ENCODE measurements around the gene LUZP1. TPM values are rescaled to one million over a fixed set of nuclear protein-coding genes. Genes with fewer than 3 reads are reported as not detected.

The LUZP1 gene
- total RNA-seq, 4 donors from 2014 or later: 20.8 to 25.7 (median 22.9) TPM

- Histone ChIP-seq H3K36me3 (no peaks in the 10 kb centered on the region), H3K27me3 (no peaks in the 10 kb centered on the region), H3K27ac (no peak overlapping the region), H3K9me3 (no peaks in the 10 kb centered on the region), H3K4me3 (no peak overlapping the region), H3K4me1 (peaks cover 37% of the 10 kb centered on the region)
- TF ChIP-seq EP300 (IDR thresholded peaks at IDR 0.05) (no peak), POLR2AphosphoS5 (IDR thresholded peaks at IDR 0.05) (no peak), CTCF (IDR thresholded peaks at IDR 0.05) (no peak), POLR2A (IDR thresholded peaks at IDR 0.05) (no peak)
- DNase-seq (ENCODE audit: low spot score in 2 of 2): no peak
- WGBS: 39% methylated on average over 1 of the region's 1 CpG
These were observed 5.9 kb upstream of the LUZP1 start for GRCh38 chr1:23174426-23175110.

DNA sequence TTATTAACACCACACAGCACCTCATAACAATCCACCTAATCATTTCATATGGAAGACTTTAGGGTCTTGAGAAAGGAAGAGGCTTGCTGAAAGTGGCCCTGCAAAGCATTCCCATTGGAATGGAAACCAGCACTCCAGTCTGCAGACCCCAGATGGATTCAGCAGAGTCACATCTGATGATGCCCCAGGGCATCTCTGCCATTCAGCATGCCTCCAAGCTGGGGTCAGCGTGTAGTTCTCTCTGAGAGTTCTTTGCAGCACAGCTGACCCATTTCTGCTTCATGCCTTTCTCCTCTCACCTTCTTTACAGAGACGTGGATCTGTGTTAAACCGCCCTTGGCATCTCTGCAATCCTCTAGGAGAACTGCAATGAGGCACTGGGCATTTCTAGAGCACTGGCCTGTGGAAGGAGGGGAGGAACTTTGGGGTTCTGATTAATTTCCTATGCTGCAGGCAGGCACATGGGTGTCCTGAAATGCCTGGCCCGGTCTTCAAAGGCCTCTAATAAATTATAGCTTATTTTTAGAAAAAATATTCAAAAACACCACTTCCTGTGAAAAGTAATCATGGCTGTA lies 2.6 kb upstream of the LUZP1 start:
- no peak for TF ChIP-seq POLR2AphosphoS5 (IDR thresholded peaks at IDR 0.05)
- TF ChIP-seq EP300 (IDR thresholded peaks at IDR 0.05): no peak
- TF ChIP-seq CTCF (IDR thresholded peaks at IDR 0.05): no peak
- TF ChIP-seq POLR2A (IDR thresholded peaks at IDR 0.05): no peak
- WGBS: 43% methylated on average over 4 of the region's 4 CpGs
- no peak overlapping the region for H3K27ac ChIP-seq

DNA sequence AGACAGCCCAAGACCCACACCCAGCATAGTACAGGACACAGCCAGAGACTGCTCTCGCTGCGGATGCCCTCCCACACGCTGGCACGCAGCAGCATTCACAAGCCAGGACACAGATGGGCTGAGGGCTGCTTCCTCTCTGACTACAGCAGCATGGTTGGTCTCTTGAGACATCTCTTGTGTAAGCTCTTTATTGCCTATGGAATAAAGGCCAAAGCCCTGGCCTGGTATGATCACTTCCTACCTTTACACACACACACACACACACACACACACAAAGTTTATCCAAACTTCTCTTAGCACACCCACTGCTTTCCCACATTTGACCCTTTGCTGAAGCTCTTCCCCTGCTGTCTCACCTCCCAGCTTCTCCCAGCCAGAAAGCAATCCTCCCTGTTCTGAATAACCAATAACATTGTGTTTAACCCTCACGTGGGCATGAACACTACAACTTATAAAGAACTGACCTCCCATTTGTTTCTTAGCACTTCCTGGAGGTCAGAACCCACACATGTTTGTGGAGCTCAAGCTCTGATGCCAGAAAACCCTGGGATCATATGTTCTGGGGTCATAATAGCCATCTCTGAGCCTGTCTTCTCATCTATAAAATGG lies 1.2 kb upstream of the LUZP1 start:
- peak overlapping the region; percentile 73 for H3K4me3 ChIP-seq
- peak; percentile 83 to 91 for DNase-seq (ENCODE audit: low spot score in 2 of 2)

More for the DNA sequence above, 2.6 kb upstream of the LUZP1 start:
- no peaks in the 10 kb centered on the region for H3K27me3 ChIP-seq
- DNase-seq (ENCODE audit: low spot score in 2 of 2): no peak
- no peak overlapping the region for H3K4me3 ChIP-seq
- H3K36me3 ChIP-seq: no peaks in the 10 kb centered on the region
- H3K4me1 ChIP-seq: peaks cover 33% of the 10 kb centered on the region
- H3K9me3 ChIP-seq: no peaks in the 10 kb centered on the region

DNA sequence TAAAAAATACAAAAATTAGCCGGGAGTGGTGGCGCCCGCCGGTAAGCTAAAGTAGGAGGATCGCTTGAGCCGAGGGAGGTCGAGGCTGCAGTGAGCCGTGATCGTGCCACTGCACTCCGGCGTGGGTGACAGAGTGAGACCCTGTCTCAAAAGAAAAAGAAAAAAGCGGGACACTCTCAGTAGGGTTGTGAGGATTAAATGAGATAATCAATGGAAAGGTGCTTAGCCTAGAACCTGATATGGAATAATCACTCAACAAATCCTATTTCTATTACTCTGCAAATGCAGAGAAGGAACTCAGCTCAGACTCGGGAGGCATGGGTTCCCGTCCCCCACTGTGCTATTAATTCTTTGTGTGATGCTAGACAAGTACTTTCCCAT lies 529 bp upstream of the LUZP1 start:
- H3K36me3 ChIP-seq: no peaks in the 10 kb centered on the region
- no peaks in the 10 kb centered on the region for H3K27me3 ChIP-seq
- H3K4me1 ChIP-seq: peaks cover 42% of the 10 kb centered on the region
- no peaks in the 10 kb centered on the region for H3K9me3 ChIP-seq
- H3K27ac ChIP-seq: peak overlapping the region; percentile 95
- no peak for TF ChIP-seq POLR2A (IDR thresholded peaks at IDR 0.05)
- no peak for TF ChIP-seq EP300 (IDR thresholded peaks at IDR 0.05)
- WGBS: 37% methylated on average over 14 of the region's 14 CpGs
- DNase-seq (ENCODE audit: low spot score in 2 of 2): no peak
- H3K4me3 ChIP-seq: peak overlapping the region; percentile 73

More for the DNA sequence above, 1.2 kb upstream of the LUZP1 start:
- Histone ChIP-seq H3K36me3 (no peaks in the 10 kb centered on the region), H3K27ac (peak overlapping the region; percentile 95), H3K27me3 (no peaks in the 10 kb centered on the region), H3K9me3 (no peaks in the 10 kb centered on the region), H3K4me1 (peaks cover 42% of the 10 kb centered on the region)
- WGBS: 2% methylated on average over 5 of the region's 5 CpGs
- TF ChIP-seq EP300 (IDR thresholded peaks at IDR 0.05): no peak
- peak in 2 of 3 donors; percentile 83 to 89 for TF ChIP-seq POLR2AphosphoS5 (IDR thresholded peaks at IDR 0.05)

- Histone ChIP-seq H3K27me3 (no peaks in the 10 kb centered on the region), H3K36me3 (no peaks in the 10 kb centered on the region), H3K27ac (peak overlapping the region; percentile 95), H3K4me3 (peak overlapping the region; percentile 73), H3K4me1 (peaks cover 49% of the 10 kb centered on the region), H3K9me3 (no peaks in the 10 kb centered on the region)
- WGBS: 3% methylated on average over 16 of the region's 49 CpGs
- no peak for TF ChIP-seq EP300 (IDR thresholded peaks at IDR 0.05)
- TF ChIP-seq POLR2A (IDR thresholded peaks at IDR 0.05): no peak
- TF ChIP-seq POLR2AphosphoS5 (IDR thresholded peaks at IDR 0.05): no peak
- no peak for TF ChIP-seq CTCF (IDR thresholded peaks at IDR 0.05)
- peak in 1 of 2 donors; percentile 66 for DNase-seq (ENCODE audit: low spot score in 2 of 2)
These were observed 594 bp downstream of the LUZP1 start for GRCh38 chr1:23168079-23168444.

Data from suprapubic skin (tissue), 4 donors.